Measurements from ENCODE around the gene ADARB2. TPM values are rescaled to one million over a fixed set of nuclear protein-coding genes. Genes with fewer than 3 reads are reported as not detected.

The ADARB2 gene
- polyA plus RNA-seq, 3 donors: not detected

DNA sequence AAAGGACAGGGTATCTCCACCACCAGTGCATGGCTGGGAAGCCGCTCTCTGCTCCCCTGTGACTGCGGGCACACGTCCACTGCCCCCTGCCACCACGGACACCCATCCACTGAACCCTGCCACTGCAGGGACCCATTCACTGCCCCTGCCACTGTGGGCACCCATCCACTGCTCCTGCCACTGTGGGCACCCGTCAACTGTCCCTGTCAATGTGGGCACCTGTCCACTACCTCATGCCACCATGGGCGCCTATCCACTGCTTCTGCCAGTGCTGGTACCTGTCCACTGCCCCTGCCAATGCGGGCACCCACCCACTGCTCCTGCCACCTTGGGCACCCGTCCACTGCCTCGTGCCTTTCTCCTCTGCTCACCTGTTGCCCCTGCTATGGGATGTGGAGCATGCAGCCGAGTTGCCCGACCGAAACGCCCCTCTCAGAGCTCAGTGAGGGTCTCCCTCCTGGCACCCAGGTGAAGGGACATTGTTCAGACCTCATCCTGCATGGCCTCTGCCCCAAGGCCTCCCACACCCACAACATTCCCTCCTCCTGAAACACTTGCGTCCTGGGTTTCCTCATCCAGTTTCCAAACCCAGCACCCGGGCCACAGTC is 207.4 kb downstream of the ADARB2 start:
- no peaks in the 10 kb centered on the region for H3K4me1 ChIP-seq (ENCODE audit: control insufficient read depth in 1 of 2, insufficient read depth in 2 of 2, low read length in 2 of 2)
- 92% methylated on average over 13 of the region's 15 CpGs for WGBS (ENCODE audit: insufficient coverage)
- H3K27me3 ChIP-seq (ENCODE audit: control insufficient read depth in 2 of 2, insufficient read depth in 2 of 2, low read length in 2 of 2): no peaks in the 10 kb centered on the region
- TF ChIP-seq, protein P1, sequence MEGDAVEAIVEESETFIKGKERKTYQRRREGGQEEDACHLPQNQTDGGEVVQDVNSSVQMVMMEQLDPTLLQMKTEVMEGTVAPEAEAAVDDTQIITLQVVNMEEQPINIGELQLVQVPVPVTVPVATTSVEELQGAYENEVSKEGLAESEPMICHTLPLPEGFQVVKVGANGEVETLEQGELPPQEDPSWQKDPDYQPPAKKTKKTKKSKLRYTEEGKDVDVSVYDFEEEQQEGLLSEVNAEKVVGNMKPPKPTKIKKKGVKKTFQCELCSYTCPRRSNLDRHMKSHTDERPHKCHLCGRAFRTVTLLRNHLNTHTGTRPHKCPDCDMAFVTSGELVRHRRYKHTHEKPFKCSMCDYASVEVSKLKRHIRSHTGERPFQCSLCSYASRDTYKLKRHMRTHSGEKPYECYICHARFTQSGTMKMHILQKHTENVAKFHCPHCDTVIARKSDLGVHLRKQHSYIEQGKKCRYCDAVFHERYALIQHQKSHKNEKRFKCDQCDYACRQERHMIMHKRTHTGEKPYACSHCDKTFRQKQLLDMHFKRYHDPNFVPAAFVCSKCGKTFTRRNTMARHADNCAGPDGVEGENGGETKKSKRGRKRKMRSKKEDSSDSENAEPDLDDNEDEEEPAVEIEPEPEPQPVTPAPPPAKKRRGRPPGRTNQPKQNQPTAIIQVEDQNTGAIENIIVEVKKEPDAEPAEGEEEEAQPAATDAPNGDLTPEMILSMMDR (IDR thresholded peaks at IDR 0.05): no peak
- H3K4me1 Mint-ChIP-seq: no peaks in the 10 kb centered on the region
- no peaks in the 10 kb centered on the region for H4K20me1 ChIP-seq (ENCODE audit: insufficient read depth, low read length)
- no peaks in the 10 kb centered on the region for H3K36me3 Mint-ChIP-seq
- H3K4me3 ChIP-seq (replicated peaks in 1 of 3; ENCODE audit: low read depth in 2 of 3, low read length in 3 of 3): no peak overlapping the region
- H2AFZ ChIP-seq (ENCODE audit: insufficient read depth, low read depth, low read length, poor library complexity, severe bottlenecking): no peak overlapping the region
- no peak overlapping the region for H3K4me3 Mint-ChIP-seq
- H3K36me3 ChIP-seq (replicated peaks in 1 of 2; ENCODE audit: control insufficient read depth in 1 of 2, insufficient read depth in 2 of 2, low read length in 2 of 2): no peaks in the 10 kb centered on the region
- no peak overlapping the region for H3K4me2 ChIP-seq (replicated peaks; ENCODE audit: extremely low read depth, low read length, poor library complexity, severe bottlenecking)
- peaks cover 0 to 7% (median 3%) of the 10 kb centered on the region in 3 donors for H3K27me3 Mint-ChIP-seq (ENCODE audit: low read depth in 3 of 3)
- H3K27ac ChIP-seq (ENCODE audit: low read depth in 1 of 2, low read length in 2 of 2): no peak overlapping the region
- DNase-seq: no peak
- peaks cover 3 to 16% (median 10%) of the 10 kb centered on the region in 7 donors for H3K9me3 Mint-ChIP-seq
- H3K27ac Mint-ChIP-seq: no peak overlapping the region
- H3K79me2 ChIP-seq (ENCODE audit: insufficient read depth, low read length): no peaks in the 10 kb centered on the region
- peaks cover 0 to 3% of the 10 kb centered on the region in 2 donors for H3K9me3 ChIP-seq (replicated peaks in 1 of 2; ENCODE audit: control insufficient read depth in 1 of 2, insufficient read depth in 1 of 2, low read length in 2 of 2)
- intact Hi-C loops (cut with micrococcal nuclease): no loop called here
- H3K9ac ChIP-seq (ENCODE audit: insufficient read depth, low read length, poor library complexity, severe bottlenecking): no peak overlapping the region

DNA sequence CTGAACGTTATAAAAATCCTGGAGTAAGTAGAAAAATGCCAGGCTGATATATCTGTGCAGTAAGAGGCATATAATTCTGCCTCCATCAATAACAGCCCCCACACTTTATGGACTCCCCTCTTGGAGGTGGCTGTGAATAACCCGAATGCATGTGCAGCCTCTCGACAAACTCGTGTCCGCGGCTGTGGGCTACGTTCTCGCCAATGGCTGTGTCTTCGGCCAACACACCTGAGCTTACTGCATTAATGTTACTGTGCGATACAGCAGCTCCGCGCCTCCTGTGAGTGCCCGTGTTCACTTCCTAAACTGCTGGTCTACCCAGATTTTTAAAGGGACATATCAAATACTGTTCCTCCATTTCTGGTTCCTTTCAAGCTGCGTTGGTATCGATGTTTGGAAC is 209.4 kb downstream of the ADARB2 start:
- H3K27me3 ChIP-seq (ENCODE audit: control insufficient read depth in 2 of 2, insufficient read depth in 2 of 2, low read length in 2 of 2): no peaks in the 10 kb centered on the region
- Mint-ChIP-seq H3K27ac (no peak overlapping the region), H3K27me3 (ENCODE audit: low read depth in 3 of 3) (peaks cover 0 to 7% (median 3%) of the 10 kb centered on the region in 3 donors), H3K9me3 (peaks cover 3 to 16% (median 10%) of the 10 kb centered on the region in 7 donors), H3K4me3 (no peak overlapping the region), H3K4me1 (no peaks in the 10 kb centered on the region), H3K36me3 (no peaks in the 10 kb centered on the region)
- H3K4me2 ChIP-seq (replicated peaks; ENCODE audit: extremely low read depth, low read length, poor library complexity, severe bottlenecking): no peak overlapping the region
- no peaks in the 10 kb centered on the region for H4K20me1 ChIP-seq (ENCODE audit: insufficient read depth, low read length)
- H3K36me3 ChIP-seq (replicated peaks in 1 of 2; ENCODE audit: control insufficient read depth in 1 of 2, insufficient read depth in 2 of 2, low read length in 2 of 2): no peaks in the 10 kb centered on the region
- no peak for DNase-seq
- no peak overlapping the region for H3K4me3 ChIP-seq (replicated peaks in 1 of 3; ENCODE audit: low read depth in 2 of 3, low read length in 3 of 3)
- H3K9me3 ChIP-seq (replicated peaks in 1 of 2; ENCODE audit: control insufficient read depth in 1 of 2, insufficient read depth in 1 of 2, low read length in 2 of 2): peaks cover 0 to 3% of the 10 kb centered on the region in 2 donors
- intact Hi-C loops (cut with micrococcal nuclease): no loop called here
- TF ChIP-seq, protein P1 (IDR thresholded peaks at IDR 0.05): no peak
- no peak overlapping the region for H3K9ac ChIP-seq (ENCODE audit: insufficient read depth, low read length, poor library complexity, severe bottlenecking)
- H3K4me1 ChIP-seq (ENCODE audit: control insufficient read depth in 1 of 2, insufficient read depth in 2 of 2, low read length in 2 of 2): no peaks in the 10 kb centered on the region
- WGBS (ENCODE audit: insufficient coverage): 91% methylated on average over 12 of the region's 15 CpGs
- no peaks in the 10 kb centered on the region for H3K79me2 ChIP-seq (ENCODE audit: insufficient read depth, low read length)
- no peak overlapping the region for H2AFZ ChIP-seq (ENCODE audit: insufficient read depth, low read depth, low read length, poor library complexity, severe bottlenecking)
- no peak overlapping the region for H3K27ac ChIP-seq (ENCODE audit: low read depth in 1 of 2, low read length in 2 of 2)
